NCI-H2171 (cell line): ENCODE data around the gene CASZ1.

Experiments
- DNase-seq: peaks from one replicate; lab custom pipeline; 2025; lab: John Stamatoyannopoulos, UW

CASZ1 gene

DNA sequence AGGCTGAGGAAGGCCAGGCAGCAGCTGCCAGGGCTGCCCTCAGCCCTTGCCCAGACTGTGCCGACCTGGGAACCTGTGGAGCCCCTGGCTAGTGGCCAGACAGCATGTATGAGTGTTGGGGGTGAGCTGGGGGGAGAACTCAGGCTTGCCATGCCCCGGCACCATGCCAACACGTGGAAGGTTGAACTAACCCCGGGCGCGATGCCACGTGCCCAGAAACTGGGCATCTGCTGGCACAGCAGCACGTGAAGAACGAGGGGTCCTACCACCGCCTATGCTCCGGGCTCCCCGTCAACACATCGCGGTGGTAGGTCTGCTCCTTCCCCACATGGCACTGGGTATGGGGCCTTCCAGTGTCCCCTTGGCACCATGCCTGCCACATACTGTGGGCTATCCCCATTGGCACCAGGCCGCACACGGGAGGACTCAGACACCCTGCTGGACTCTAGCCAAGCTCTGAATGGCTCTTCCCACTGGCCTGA is 68.7 kb downstream of the CASZ1 start:
- DNase-seq = no peak

DNA sequence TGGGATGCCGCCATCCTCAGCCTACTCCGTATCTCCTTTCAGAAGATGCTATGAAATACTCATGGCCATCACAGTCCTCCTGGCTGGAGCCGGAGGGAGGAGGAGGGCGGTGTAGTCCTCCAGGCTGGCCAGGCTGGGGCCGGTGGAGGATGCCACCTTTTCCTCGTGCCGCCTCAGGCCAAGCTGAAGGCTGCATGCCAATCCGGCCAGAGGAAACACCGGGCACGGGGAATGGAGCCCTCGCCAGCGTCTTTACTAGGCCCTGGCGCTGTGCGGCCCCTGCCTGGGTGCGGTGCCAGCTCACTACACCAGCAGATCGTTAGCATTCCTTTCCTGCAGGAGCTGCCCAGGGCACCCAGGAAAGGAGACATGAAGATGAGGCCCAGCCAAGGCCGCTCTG is 70.1 kb downstream of the CASZ1 start:
- no peak for DNase-seq

DNA sequence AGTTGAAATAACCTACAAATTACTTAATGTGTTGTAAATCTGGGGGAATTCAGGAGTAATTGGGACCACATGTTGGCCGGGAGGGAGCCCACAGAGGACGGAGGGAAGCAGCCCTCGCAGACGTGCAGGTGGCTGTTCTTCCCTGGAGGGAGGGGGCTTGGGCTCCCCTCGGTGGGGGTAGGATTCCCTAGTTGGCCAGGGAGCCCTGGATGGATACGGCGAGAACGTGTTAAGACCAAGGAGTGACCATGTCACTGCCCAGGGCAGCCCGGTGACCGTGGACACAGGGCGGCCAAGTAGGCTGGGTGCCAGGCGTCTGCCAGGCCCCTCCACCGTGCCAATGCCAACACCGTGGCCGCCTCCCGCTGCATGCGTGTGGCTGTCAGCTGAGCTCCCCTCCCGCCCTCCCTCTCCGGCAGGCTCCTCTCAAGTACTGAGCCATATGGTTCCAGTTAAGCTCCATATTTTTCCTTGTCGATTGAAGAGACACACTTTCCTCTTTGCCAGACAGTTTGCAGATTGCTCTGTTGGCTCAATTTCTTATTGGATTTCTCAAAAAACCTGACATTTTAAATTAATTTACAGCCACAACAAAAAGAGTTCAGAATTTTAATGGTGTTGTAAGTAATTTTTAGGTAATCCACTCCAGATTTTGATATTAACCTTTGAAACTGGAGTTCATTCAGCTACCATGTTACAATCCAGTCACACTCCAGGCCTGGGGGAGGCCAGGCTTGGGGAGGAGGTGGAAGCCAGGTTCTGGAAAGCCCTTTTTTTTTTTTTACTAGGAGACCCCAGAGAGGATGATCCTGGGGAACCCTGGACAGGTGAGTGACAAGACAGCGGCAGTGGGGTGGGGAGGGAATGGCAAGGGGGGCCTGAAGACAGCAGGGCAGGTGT is 71.2 kb downstream of the CASZ1 start:
- DNase-seq = peak; percentile 81

DNA sequence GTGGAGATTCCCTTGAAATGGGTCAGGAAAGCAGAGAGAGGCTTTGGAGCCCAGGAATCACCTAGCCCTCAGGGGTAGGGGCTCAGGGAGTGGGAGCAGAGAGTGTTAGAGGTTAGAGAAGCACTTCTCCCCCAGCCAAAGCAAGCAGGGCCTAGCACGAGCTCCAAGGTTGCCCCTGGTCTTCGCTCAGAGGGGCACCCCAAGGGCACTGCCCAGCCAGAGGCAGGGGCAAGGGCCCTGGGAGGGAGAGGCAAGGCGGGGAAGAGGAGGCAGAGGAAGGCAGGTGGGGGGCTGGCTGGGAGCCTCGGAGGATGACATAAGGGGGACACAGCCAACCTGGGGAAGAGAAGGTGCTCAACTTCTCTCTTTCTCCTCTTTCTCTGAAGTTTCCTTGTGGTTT is 71.9 kb downstream of the CASZ1 start:
- DNase-seq = no peak

DNA sequence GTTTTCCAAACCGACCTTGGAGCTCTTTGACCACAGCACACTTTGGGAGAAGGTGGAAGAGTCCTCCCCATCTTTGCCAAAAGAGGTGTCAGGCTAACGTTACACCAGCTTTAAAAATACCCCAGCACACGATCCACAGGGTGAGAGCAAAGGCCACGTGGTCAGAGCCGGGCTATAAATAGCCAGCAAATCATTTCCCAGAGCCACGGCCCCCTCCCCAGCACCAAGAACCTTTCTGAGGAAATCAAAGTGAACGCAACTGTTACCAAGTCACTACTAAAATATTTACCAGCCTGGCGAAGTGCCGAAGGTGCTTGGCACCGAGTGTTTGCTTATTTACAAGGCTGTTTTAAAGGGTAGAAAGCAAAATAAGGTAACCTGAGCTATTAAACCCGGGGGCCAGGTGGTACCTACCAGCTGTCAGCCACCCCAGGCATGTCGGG is 72.4 kb downstream of the CASZ1 start:
- DNase-seq = peak; percentile 88

DNA sequence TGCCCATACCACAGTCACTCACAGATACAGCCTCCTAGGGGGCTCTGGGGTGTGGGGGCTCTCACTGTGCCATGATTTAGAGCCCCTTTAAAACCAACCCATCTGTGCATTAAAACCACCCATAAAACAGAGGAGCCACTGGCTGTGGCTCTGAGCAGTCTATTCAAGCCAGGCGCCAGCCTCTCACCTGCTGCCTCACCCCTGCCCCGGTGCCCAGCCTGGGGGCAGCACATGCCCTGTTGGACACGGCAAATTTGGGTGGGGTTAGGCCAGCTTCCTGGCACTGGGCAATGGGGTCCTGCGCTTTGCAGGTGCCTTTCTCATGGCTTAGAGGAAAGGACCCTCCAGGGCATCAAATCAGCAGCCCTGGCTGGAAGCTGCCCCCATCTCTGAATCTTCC is 73.1 kb downstream of the CASZ1 start:
- no peak for DNase-seq

DNA sequence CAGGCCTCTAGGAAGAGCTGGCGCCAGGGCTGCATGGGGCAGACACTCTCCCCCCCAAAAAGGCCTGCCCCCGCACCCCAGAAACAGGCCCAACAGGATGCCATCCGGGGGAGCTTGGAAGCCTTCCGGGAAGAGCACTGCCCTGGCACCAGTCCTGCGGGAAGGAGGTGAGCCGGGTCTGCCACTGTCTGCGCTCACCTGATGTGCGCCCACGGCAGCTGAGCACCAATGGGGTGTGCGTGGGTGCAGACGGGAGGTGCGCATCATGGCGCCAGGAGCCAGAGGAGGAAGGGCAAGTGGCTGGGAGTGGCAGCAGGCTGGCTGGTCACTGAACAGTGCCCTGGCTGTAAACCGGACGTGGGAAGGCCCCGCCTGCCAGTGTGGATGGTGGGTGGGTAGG is 73.6 kb downstream of the CASZ1 start:
- DNase-seq = no peak

DNA sequence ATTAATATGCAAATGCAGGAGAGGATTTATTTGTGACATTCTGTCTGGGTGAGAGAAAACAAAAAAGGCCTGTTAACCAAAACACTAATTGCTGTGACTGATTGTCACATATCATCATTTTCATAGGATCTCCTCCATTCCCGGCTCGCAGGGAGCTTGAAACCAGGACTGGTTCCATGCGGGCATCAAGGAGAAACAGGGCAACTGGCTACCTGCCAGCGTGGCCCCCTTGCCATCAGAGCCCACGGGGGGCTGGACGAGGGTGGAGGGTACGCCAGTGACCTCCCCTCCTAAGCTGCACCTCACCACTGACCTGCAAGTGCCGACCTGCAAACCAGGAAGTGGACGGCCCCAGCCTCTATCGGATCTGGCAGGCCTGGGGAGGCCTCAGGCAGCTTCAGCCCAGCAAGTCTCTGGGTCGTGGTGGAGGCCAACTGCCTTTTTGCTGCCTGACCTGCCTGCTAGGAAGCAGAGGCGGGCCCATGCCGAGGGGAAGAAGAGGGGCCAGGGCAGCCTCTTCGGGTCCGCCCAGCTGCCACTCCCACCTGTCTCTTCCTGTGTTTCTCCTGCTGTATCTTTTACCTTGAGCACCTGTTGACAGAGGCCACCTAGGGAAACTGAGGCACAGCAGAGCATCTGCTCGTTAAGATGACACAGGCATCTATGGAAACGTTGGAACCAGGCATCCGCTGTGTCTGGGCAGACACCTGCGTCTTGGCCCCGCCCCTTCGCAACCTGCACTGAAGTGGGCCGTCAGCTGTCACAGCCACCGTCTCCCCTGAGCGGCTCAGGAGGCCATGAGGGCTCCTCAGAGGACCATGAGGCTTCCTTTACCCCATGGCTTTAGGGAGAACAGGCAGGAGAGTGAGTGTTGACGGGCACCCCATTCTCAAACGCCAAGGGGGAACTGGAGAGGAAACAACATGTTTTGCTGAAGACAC is 74.8 kb downstream of the CASZ1 start:
- peak; percentile 39 for DNase-seq

DNA sequence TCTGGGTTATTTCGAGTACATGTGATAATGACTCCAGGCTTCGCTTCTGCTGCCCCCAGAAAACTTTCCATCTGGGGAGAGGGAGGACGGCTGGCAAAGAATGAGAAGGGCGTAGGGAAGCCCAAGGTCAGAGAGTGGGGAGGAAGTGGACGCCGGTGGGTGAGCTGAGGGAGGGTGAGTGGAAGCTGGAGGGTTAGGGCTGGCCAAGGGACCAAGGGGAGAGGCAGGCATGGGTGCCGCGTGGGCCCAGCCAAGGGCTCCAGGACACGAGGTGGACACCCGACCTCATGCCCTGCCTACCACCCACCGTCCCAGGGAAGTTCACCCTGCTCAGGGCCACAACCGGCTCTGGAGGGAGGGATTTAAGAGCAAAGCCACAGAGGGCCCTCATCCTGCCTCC is 75.8 kb downstream of the CASZ1 start:
- DNase-seq = no peak

DNA sequence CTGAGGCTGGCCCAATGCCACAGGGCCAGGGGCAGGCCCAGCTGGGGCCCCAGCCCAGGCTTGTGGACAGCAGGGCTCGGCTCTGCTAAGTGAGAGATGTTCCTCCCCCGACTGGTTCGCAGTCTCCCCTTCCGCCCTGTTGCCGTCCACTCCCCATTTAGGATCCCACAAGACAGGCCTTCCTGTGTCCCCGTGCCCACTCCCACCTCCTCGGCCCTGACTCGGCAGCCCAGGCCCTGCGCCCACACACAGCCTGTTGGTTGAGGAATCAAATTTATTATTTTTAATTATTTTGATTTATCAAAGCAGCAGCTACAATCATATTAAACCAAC is 78.4 kb downstream of the CASZ1 start:
- DNase-seq = no peak

DNA sequence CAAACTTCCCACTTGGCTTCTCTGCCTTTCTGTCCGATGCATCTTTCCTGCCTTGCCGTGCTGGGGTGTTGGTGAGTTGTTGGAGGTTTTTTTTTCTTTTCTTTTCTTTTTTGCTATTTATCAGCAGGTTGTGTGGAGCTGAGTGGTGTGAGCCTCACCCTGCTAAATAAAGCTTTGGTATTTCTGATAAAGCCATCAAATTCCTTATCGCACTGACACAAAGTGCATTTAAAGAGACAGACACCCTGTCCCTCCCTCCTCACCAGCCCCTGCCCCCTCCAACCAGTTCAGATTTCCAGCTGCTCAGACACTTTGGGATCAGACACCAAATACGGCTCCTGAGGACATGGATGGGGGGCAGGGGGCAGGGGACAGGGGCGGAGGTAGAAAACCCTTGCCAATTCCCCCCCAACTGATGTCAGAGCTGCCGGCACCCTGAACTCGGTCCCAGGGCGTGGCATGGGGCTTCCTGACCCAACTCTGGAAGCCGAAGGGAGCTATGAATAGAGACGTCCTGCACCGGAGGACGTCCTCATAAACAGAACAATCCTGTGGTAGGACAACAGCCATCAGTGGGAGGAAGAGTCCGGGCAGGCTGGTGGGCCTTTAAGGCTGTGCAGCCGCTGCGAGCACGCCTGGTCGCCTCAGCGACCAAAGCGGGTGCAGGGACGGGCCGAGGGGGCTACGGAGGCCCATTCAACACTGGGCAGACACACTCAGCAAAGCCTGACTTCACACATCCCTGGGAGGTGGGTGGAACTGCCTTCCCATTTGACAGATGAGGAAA is 79.0 kb downstream of the CASZ1 start:
- DNase-seq = no peak

DNA sequence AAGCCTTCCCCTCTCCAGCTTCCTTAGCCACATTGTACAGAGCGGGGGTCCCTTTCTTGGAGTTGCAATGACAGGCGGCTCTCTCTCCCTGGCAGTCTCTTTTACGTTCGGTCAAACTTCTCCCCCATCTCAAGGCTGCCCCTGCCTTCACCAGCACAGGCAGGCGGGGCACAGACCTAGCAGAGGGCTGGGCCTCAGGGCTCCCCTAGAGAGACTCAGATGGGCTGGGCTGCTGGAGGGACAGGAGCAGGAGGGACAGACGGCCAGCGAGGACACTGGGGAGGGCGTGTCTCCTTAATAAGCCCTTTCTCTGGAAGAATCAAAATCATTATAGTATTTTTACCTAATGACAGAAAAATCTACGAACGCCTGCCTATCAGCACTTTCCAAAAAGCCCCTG is 79.6 kb downstream of the CASZ1 start:
- no peak for DNase-seq

DNA sequence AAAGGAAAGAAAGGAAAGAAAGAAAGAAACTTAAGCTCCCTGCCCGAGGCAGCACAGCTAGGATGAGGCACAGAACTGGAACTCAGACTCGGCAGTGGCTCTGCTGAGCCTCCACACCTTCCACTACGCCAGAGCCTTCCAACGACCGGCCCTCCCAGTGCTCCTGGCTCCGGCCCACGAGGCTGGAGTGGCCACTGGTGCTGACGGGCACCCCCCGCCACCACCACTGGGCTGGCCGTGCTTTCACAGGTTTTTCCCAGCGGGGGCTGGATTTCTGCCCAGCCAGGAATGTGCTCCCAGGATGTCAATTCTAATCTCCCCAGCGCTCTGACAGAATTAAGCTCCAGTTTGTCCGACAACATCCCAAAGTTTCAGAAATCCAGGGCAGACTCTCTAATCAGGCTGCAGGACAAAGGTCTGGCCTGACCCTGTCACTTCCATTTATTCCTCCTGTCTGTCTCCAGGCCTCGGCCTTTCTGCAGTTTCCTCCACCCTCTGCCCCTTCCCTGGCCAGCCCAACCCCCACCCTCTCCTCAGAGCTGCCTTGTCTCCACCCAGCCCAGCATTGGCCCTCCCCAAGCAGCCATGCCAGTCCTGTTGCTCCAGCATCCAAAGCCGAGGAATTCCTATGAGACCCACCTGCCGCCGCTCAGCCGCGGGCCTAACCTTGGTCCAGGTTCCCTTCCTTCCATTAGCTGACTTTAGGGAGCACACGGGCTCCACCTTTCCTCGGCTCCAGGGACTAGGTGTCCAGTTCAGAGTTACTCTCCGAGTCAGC is 81.9 kb downstream of the CASZ1 start:
- DNase-seq = no peak

DNA sequence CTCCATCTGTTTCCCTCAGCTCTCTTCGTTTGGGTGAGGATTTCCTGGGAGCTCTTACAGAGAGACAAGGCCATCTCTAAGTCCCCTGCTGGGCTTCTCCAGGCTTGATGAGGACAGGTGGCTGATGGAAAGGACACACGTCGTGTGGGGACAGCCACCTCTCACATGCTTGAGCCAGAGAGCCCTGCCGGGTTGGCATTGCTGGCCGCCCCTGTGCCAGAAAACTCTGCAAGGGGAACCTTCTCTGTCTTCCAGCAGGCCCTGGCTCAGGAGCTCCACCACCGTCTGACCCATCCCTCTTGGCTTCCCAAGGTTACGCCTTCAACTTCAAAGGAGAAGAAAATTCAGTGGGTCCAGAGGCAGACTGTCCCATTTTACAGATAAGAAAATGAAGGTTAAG is 82.8 kb downstream of the CASZ1 start:
- DNase-seq = no peak

DNA sequence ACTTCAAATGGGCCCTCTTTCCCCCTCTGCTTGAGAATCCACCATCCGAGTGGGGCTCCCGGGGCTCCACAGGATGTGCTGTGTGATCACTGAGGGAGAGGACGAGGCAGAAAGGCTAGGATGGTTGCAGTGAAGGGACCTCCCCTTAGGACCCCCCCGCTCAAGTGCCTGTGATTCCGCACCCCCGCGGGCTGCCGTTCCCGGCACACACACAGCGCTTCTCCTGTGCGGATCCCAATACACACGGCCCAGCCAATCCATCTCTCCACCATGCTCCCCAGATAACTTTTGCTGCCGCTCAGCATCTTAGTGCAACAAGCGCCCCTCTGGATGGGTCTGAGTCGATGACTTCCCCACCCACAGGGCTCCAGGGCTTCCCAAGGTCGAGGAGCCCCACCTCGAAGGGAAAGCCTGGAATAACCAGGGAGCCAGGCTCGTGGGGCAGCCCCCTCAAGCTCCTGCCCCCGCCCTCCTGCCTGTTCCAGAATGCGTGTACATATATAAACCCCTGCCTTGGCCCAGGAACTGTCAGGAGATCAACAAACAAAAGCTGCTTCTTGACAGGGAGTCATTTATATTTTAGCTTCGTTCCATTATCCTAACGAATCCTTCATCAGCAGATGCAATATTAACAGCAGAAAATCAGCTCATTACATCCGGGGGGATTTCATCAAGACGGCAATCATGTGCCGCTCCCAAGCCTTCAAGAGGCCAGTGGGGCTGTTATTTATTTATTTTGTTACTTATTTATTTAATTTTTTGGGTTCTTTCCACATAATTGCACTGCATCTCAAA is 83.7 kb downstream of the CASZ1 start:
- no peak for DNase-seq

DNA sequence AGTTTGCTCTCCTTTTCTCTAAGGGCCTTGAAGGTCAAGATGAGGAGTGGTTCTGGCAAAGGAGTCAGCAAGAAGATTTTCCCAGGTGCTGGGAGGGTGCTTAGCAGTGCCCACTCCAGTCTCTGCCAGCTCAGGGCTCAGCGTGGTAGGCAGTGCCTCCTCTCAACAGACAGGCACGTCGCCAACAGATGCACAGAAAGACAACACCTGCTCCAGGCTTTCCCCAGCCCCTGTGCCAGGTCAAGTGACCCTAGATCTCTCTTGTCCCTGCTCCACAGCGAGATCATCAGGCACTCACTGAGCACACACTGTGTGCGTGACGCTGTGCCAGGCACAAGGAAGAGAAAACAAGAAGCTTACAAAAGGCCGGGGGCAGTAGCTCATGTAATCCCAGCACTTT is 86.0 kb downstream of the CASZ1 start:
- no peak for DNase-seq

DNA sequence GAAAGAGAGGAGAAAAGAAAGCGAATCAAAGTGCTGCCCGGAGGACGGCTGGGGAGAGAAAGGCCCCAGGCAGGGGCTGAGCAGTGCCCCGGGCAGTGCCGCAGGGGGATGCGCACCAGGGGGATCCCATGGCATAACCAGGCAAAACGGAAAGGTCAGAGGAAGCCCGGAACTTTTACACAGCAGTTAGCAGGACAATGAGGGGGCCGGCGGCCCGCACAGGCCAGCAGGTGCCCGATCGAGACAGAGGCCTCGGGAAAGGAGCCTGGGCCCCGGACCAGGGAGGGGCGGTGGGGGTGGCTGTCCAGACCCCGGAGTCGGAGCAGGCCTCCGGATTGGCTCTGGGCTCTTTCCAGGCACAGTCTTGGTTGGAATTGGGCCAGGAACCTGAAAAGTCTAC is 86.8 kb downstream of the CASZ1 start:
- no peak for DNase-seq

DNA sequence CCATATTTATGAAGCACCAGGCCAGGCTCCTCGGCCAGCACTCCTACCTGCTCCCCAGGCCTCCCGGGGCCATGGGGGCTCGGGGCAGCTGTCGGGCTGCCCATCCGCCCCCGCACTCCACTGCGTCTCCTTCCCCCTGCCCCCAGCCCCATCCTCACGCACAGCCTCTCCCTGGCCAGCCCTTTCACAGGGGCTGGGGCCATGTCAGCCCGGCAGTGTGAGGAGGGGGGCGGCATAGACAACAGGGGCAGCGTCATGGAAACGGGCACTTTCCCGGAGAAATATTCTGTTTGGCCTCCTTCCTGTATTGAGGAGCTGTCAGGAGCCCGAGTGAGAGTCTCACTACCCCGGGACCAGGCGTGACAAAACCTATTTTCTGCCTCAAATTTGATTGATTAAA is 87.3 kb downstream of the CASZ1 start:
- DNase-seq = no peak

DNA sequence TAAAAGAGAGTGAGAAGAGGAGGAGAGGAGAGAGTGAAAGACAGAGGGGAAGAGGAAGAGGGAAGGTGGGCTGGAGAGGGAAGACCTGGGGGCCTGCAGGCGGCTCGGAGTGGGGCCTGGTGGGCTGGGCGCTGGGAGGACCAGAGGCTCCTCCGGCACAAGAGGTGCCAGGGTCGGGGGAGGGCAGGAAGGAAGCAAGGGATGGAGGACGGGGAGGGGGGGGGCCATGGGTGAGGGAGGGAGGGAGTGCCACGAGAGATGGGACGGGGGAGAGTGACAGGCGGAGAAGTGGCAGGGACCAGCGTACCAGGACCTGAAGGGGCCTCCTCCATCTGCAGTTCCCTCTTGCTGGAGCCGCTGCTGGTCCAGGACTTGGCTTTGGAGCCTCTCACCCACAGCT is 87.7 kb downstream of the CASZ1 start:
- no peak for DNase-seq

DNA sequence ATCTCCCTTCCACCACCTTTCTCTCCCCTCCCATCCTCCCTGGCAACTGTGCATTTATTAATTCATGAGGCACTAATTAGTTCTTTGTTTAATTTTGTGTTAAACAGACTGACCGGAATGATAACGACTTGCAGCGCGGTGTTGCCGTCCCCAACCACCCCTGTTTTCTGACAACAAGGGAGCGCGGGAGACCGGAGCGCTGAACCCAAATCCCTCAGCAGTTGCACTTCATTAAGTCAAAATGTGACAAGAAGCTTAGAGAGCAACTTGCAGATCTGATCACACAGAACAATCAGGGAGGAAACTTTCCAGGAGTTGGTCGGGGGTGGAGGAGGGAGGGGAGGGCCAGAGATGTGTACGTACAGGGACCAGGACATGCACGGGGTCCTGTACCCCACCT is 89.2 kb downstream of the CASZ1 start:
- no peak for DNase-seq
